A549 (cell line): Measurements from ENCODE around the gene EFHC1. TPM values are rescaled to one million over a fixed set of nuclear protein-coding genes. Genes with fewer than 3 reads are reported as not detected.

Experiments
- ATAC-seq, 2 experiments: fragments of 200-7000 bp in 1 of 2; fragments of >200 bp in 1 of 2; cut with Nextera tagmentation in 1 of 2; cut with Tn5 transposase in 1 of 2; 3 replicates each; pipeline versions ENCODE4 v1.8.0 to v1.9.1; 2018 to 2020; ENCODE audit warnings: mild to moderate bottlenecking in 1 of 2, moderate library complexity in 1 of 2
- CTCF ChIA-PET: fragments of 300-600 bp; sonication (Branson Sonifier 250); formaldehyde crosslinking; extraction: SDS; loops from one replicate; lab custom pipeline; 2021; ENCODE audit warnings: antibody characterized with exemption, inconsistent platforms; lab: Yijun Ruan, JAX
- POLR2A ChIA-PET: fragments of 350-600 bp; formaldehyde crosslinking; extraction: SDS; loops from one replicate; lab custom pipeline; 2021; ENCODE audit warnings: antibody characterized with exemption, inconsistent platforms; lab: Yijun Ruan, JAX
- DNase-seq, 2 experiments: peaks; one replicate each; pipeline versions ENCODE4 v3.0.0 to v3.0.0-alpha.2; 2011 to 2016; ENCODE audit warnings: low read depth in 1 of 2, low spot score in 1 of 2
- FAIRE-seq: peaks from 2 replicates; lab custom pipeline; 2011; peaks lifted over from hg19 to GRCh38; lab: Jason Lieb, UNC
- H3K27ac ChIP-seq, 2 experiments: fragments of >200 bp; sonication (Bioruptor Twin); formaldehyde crosslinking; 3 replicates each; pipeline ENCODE4 v1.5.1; 2016 to 2017
- H3K4me1 ChIP-seq: fragments of >200 bp; sonication (Bioruptor Twin); formaldehyde crosslinking; 3 replicates; pipeline ENCODE4 v1.6.1; 2016
- H3K4me2 ChIP-seq: fragments of >200 bp; sonication (Bioruptor Twin); formaldehyde crosslinking; 3 replicates; pipeline ENCODE4 v1.6.1; 2016
- H3K4me3 ChIP-seq: fragments of >200 bp; sonication (Bioruptor Twin); formaldehyde crosslinking; 3 replicates; pipeline ENCODE4 v1.5.1; 2016
- H3K9me3 ChIP-seq: fragments of >200 bp; sonication (Bioruptor Twin); formaldehyde crosslinking; 3 replicates; pipeline ENCODE4 v1.6.1; 2016
- CBX8 ChIP-seq: fragments of 200-600 bp; sonication (generic); IDR thresholded peaks from 2 replicates; pipeline ENCODE4 v1.6.1; 2016
- ELK1 ChIP-seq: fragments of 150-350 bp; IDR thresholded peaks from 2 replicates; pipeline ENCODE4 v1.6.1; 2014; ENCODE audit warnings: low read depth, mild to moderate bottlenecking, low read length
- HDAC2 ChIP-seq: fragments of 200-600 bp; sonication (generic); IDR thresholded peaks from 2 replicates; pipeline ENCODE4 v1.6.1; 2016
- HMGXB4 ChIP-seq: fragments of 250-450 bp; sonication (Bioruptor Pico); IDR thresholded peaks from 2 replicates; pipeline ENCODE4 v1.5.0; 2021; ENCODE audit warnings: mild to moderate bottlenecking, moderate library complexity, borderline replicate concordance
- HOXB5 ChIP-seq: fragments of 250-450 bp; sonication (Bioruptor Pico); IDR thresholded peaks from 2 replicates; pipeline ENCODE4 v1.5.0; 2020; ENCODE audit warnings: mild to moderate bottlenecking, moderate library complexity
- JUN ChIP-seq, 2 experiments: fragments of >200 bp; sonication (Bioruptor Twin); formaldehyde crosslinking; IDR thresholded peaks; 2 replicates in 1 of 2; 3 replicates in 1 of 2; pipeline ENCODE4 v1.6.1; 2016 to 2017
- MAFK ChIP-seq: fragments of 450-650 bp; IDR thresholded peaks from 2 replicates; pipeline ENCODE4 v1.6.1; 2014; ENCODE audit not compliant: partially characterized antibody
- NR3C1 ChIP-seq: fragments of >200 bp; sonication (Bioruptor Twin); formaldehyde crosslinking; IDR thresholded peaks from 3 replicates; pipeline ENCODE4 v1.6.1; 2017
- PBX3 ChIP-seq: IDR thresholded peaks from 2 replicates; pipeline ENCODE4 v1.6.1; 2012
- RAD21 ChIP-seq, 2 experiments: fragments of >200 bp in 1 of 2; sonication (Bioruptor Twin) in 1 of 2; formaldehyde crosslinking in 1 of 2; IDR thresholded peaks in 1 of 2; conservative IDR thresholded peaks in 1 of 2; 2 replicates in 1 of 2; 3 replicates in 1 of 2; pipeline ENCODE4 v1.6.1; 2012 to 2018; ENCODE audit warnings: inconsistent platforms in 1 of 2
- RFX5 ChIP-seq: fragments of 450-650 bp; IDR thresholded peaks from 2 replicates; pipeline ENCODE4 v1.7.1; 2014; ENCODE audit warnings: antibody characterized with exemption, mild to moderate bottlenecking, moderate library complexity
- SREBF2 ChIP-seq: fragments of 450-650 bp; IDR thresholded peaks from 2 replicates; pipeline ENCODE4 v1.6.1; 2014; ENCODE audit warnings: mild to moderate bottlenecking, moderate library complexity
- TFCP2L1 ChIP-seq: fragments of 250-450 bp; sonication (Bioruptor Pico); IDR thresholded peaks from 2 replicates; pipeline ENCODE4 v1.5.0; 2021; ENCODE audit warnings: mild to moderate bottlenecking
- ZFP36 ChIP-seq: fragments of 450-650 bp; IDR thresholded peaks from 2 replicates; pipeline ENCODE4 v1.6.1; 2014; ENCODE audit warnings: borderline replicate concordance; ENCODE audit not compliant: partially characterized antibody
- WGBS: methylation state at CpG from one replicate; pipeline ENCODE4 v1.1.6; 2017; ENCODE audit errors: missing lambda C conversion rate; 5-methylcytosine and 5-hydroxymethylcytosine counted together
- polyA plus RNA-seq, 4 experiments: library from polyadenylated mRNA; depleted of rRNA in 3 of 4; stranded (reverse); fragments of >200 nt; fragmentation: RNase III in 1 of 4; extraction: RNeasy Plus Mini Kit Qiagen cat#74134 plus additional on column Dnase treatment in 1 of 4; gene quantifications; 2 replicates in 3 of 4; 3 replicates in 1 of 4; pipeline ENCODE4 v1.2.3, GENCODE V29; 2011 to 2017

The EFHC1 gene
- polyA plus RNA-seq, 2 of the 4 experiments (the other 2 are of a cell fraction), result 14.0 to 46.7 TPM

- WGBS, result 88% methylated on average over 3 of the region's 3 CpGs
- POLR2A ChIA-PET, result no interaction called here
- FAIRE-seq, result no peak
- no peak for ATAC-seq
- TF ChIP-seq SREBF2, result no peak
- TF ChIP-seq ZFP36, result no peak
- TF ChIP-seq TFCP2L1 (CRISPR knock-in tag), result no peak
- no peak for TF ChIP-seq HOXB5 (CRISPR knock-in tag)
- no peak for TF ChIP-seq JUN (IDR thresholded peaks at IDR 0.05)
- no peak for TF ChIP-seq PBX3
- TF ChIP-seq ELK1, result no peak
- no peak for TF ChIP-seq RAD21 (conservative IDR thresholded peaks at IDR 0.05 in 1 of 2, IDR thresholded peaks at IDR 0.05 in 1 of 2)
- TF ChIP-seq CBX8, result no peak
- CTCF ChIA-PET, result no interaction called here
- no peaks in the 10 kb centered on the region for H3K4me1 ChIP-seq
- H3K4me2 ChIP-seq, result no peak overlapping the region
- no peak overlapping the region for H3K27ac ChIP-seq
- H3K4me3 ChIP-seq, result no peak overlapping the region
- no peak for DNase-seq
- no peaks in the 10 kb centered on the region for H3K9me3 ChIP-seq
These were observed 63.5 kb downstream of the EFHC1 start for GRCh38 chr6:52483671-52484003.

GRCh38 chr6:52489881-52490280, 69.7 kb downstream of the EFHC1 start:
- no peak for DNase-seq
- FAIRE-seq, result no peak
- Histone ChIP-seq H3K27ac (no peak overlapping the region), H3K4me1 (no peaks in the 10 kb centered on the region), H3K4me3 (no peak overlapping the region), H3K4me2 (no peak overlapping the region), H3K9me3 (no peaks in the 10 kb centered on the region)
- ChIA-PET POLR2A (no interaction called here), CTCF (interaction anchor here (1.3 kb wide), 1 partner anchor 162 kb away, joined by 4 read pairs; no protein-coding TSS in a partner anchor)
- WGBS, result 81% methylated on average over 5 of the region's 5 CpGs
- TF ChIP-seq HMGXB4 (CRISPR knock-in tag) (no peak), RFX5 (no peak)
- ATAC-seq, result no peak

GRCh38 chr6:52491203-52492069, 71.3 kb downstream of the EFHC1 start:
- ATAC-seq, result no peak
- no peak overlapping the region for H3K27ac ChIP-seq
- FAIRE-seq, result no peak
- 75% methylated on average over 14 of the region's 14 CpGs for WGBS
- ChIA-PET POLR2A (no interaction called here), CTCF (no interaction called here)
- H3K4me3 ChIP-seq, result no peak overlapping the region
- TF ChIP-seq NR3C1 (no peak), HDAC2 (no peak)
- H3K4me1 ChIP-seq, result no peaks in the 10 kb centered on the region
- H3K4me2 ChIP-seq, result no peak overlapping the region
- no peaks in the 10 kb centered on the region for H3K9me3 ChIP-seq
- DNase-seq, result no peak

GRCh38 chr6:52493669-52494068, 73.5 kb downstream of the EFHC1 start:
- POLR2A ChIA-PET, result no interaction called here
- Histone ChIP-seq H3K27ac (no peak overlapping the region), H3K4me3 (no peak overlapping the region), H3K4me2 (no peak overlapping the region), H3K9me3 (no peaks in the 10 kb centered on the region), H3K4me1 (no peaks in the 10 kb centered on the region; the same call in 2 of the 3 replicates)
- 85% methylated on average over 3 of the region's 3 CpGs for WGBS
- DNase-seq, result no peak
- no peak for ATAC-seq
- TF ChIP-seq MAFK (no peak), JUN (IDR thresholded peaks at IDR 0.05) (no peak)
- CTCF ChIA-PET, result interaction anchor here (1.3 kb wide), 1 partner anchor 101 kb away, joined by 3 read pairs; no protein-coding TSS in a partner anchor
- no peak for FAIRE-seq
